HL-60/S4 (cell line): ENCODE measurements around the gene WDR53.

Source experiments
- in situ Hi-C: fragments of 300-500 bp; cut with MboI; formaldehyde crosslinking; loops from 2 replicates; pipeline ENCODE4 v1.14.3; 2022; ENCODE audit warnings: low sequenced_read_pairs

WDR53 gene

GRCh38 chr3:196523841-196524240 is 44.5 kb downstream of the WDR53 start:
- in situ Hi-C loops, result loop anchor here (25.0 kb wide), 2 partner anchors 462 to 687 kb away; no protein-coding TSS in a partner anchor

- in situ Hi-C loops, result loop anchor here (25.0 kb wide), 2 partner anchors 459 to 684 kb away; no protein-coding TSS in a partner anchor
Measured at GRCh38 chr3:196521291-196521690, 47.1 kb downstream of the WDR53 start.

- in situ Hi-C loops, result loop anchor here (5.0 to 25.0 kb wide), 3 partner anchors 262 to 682 kb away; no protein-coding TSS in a partner anchor
Measured at GRCh38 chr3:196519718-196520082, 48.7 kb downstream of the WDR53 start.

- in situ Hi-C loops, result loop anchor here (5.0 to 25.0 kb wide), 3 partner anchors 262 to 682 kb away; no protein-coding TSS in a partner anchor
Measured at GRCh38 chr3:196518966-196519717, 49.2 kb downstream of the WDR53 start.

- in situ Hi-C loops, result loop anchor here (5.0 to 25.0 kb wide), 3 partner anchors 261 to 681 kb away; no protein-coding TSS in a partner anchor
Measured at GRCh38 chr3:196517919-196518318, 50.4 kb downstream of the WDR53 start.

GRCh38 chr3:196517162-196517800 is 51.1 kb downstream of the WDR53 start:
- in situ Hi-C loops, result loop anchor here (5.0 to 25.0 kb wide), 3 partner anchors 260 to 680 kb away; no protein-coding TSS in a partner anchor

- in situ Hi-C loops, result loop anchor here (5.0 to 25.0 kb wide), 3 partner anchors 258 to 678 kb away; no protein-coding TSS in a partner anchor
Measured at GRCh38 chr3:196514913-196515621, 53.3 kb downstream of the WDR53 start, which contains the start of gene SMCO1. TSS of gene SMCO1 (minus strand) at chr3:196515346. CDS start at chr3:196515209, 137 bp downstream.

- in situ Hi-C loops, result loop anchor here (25.0 kb wide), 2 partner anchors 452 to 677 kb away; no protein-coding TSS in a partner anchor
Measured at GRCh38 chr3:196514350-196514716, 54.0 kb downstream of the WDR53 start.

- in situ Hi-C loops, result loop anchor here (25.0 kb wide), 2 partner anchors 452 to 677 kb away; no protein-coding TSS in a partner anchor
Measured at GRCh38 chr3:196513697-196514349, 54.5 kb downstream of the WDR53 start.

- in situ Hi-C loops, result loop anchor here (25.0 kb wide), 2 partner anchors 450 to 675 kb away; no protein-coding TSS in a partner anchor
Measured at GRCh38 chr3:196511646-196512425, 56.5 kb downstream of the WDR53 start.

- in situ Hi-C loops, result loop anchor here (25.0 kb wide), 2 partner anchors 449 to 674 kb away; no protein-coding TSS in a partner anchor
Measured at GRCh38 chr3:196511108-196511507, 57.2 kb downstream of the WDR53 start.

GRCh38 chr3:196506687-196507086 is 61.7 kb downstream of the WDR53 start:
- in situ Hi-C loops, result loop anchor here (25.0 kb wide), 2 partner anchors 444 to 669 kb away; no protein-coding TSS in a partner anchor

- in situ Hi-C loops, result loop anchor here (25.0 kb wide), 2 partner anchors 442 to 667 kb away; no protein-coding TSS in a partner anchor
Measured at GRCh38 chr3:196504556-196504955, 63.8 kb downstream of the WDR53 start.
